Esophagus muscularis mucosa (tissue), 4 donors: ENCODE data around the gene FBXO31.

Experiments
- EP300 ChIP-seq: sonication (generic); formaldehyde crosslinking; IDR thresholded peaks from one replicate; pipeline ENCODE4 v1.6.1; 2017; ENCODE audit warnings: antibody characterized with exemption
- POLR2AphosphoS5 ChIP-seq, 2 donors: sonication (generic); formaldehyde crosslinking; IDR thresholded peaks; one replicate each; pipeline ENCODE4 v1.6.1; 2017; ENCODE audit warnings: antibody characterized with exemption in 2 of 2
- TF ChIP-seq, protein P1 (sequence below), 3 experiments: fragments of 200-600 bp in 2 of 3; fragments of 450-650 bp in 1 of 3; sonication (generic) in 2 of 3; IDR thresholded peaks; one replicate each; pipeline ENCODE4 v1.5.1; 2017 to 2019; ENCODE audit warnings: antibody characterized with exemption in 3 of 3, mild to moderate bottlenecking in 2 of 3, moderate library complexity in 1 of 3

DNA sequence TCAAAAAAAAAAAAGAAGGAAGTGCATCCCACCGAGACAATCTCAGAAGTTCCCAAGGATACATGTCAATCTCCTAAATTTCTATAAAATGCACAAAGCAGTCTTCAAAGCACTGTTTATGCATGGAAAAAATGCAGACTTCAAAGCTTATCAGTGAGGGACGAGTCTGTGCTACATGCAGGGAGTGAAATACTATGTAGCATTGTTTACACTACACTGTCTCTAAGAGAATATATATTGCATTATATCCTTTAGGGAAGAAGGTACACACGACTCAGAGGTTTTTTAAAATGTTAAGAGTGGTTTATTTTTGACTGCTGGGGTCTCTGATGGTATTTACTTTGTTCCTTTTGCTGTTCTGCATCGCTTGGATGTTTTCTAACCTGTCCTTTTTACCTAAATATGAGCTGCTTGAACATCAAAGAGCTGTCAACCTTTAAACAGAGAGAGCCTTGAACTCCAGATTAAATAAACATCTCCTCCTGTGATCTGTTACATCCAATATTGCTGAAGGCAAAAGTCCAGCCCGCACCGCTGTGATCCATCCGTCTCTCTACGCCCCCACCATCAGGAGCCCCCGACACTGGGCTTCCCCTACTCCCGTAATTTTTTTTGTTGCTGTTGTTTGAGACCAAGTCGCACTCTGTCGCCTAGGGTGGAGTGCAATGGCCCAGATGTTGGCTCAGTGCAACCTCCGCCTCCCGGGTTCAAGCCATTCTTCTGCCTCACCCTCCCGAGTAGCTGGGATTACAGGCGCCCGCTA lies 1.4 kb downstream of the FBXO31 start:
- TF ChIP-seq POLR2AphosphoS5 (IDR thresholded peaks at IDR 0.05) (no peak), EP300 (no peak)
- TF ChIP-seq, protein P1, sequence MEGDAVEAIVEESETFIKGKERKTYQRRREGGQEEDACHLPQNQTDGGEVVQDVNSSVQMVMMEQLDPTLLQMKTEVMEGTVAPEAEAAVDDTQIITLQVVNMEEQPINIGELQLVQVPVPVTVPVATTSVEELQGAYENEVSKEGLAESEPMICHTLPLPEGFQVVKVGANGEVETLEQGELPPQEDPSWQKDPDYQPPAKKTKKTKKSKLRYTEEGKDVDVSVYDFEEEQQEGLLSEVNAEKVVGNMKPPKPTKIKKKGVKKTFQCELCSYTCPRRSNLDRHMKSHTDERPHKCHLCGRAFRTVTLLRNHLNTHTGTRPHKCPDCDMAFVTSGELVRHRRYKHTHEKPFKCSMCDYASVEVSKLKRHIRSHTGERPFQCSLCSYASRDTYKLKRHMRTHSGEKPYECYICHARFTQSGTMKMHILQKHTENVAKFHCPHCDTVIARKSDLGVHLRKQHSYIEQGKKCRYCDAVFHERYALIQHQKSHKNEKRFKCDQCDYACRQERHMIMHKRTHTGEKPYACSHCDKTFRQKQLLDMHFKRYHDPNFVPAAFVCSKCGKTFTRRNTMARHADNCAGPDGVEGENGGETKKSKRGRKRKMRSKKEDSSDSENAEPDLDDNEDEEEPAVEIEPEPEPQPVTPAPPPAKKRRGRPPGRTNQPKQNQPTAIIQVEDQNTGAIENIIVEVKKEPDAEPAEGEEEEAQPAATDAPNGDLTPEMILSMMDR (IDR thresholded peaks at IDR 0.05) = no peak
